ENCODE measurements around the gene TMEM98.

GRCh38 chr17:32976131-32976530 is 48.2 kb downstream of the TMEM98 start:
- TF ChIP-seq CTCF (optimal IDR thresholded peaks at IDR 0.05 in 1 of 3, IDR thresholded peaks at IDR 0.05 in 1 of 3, conservative IDR thresholded peaks at IDR 0.05 in 1 of 3; ENCODE audit: extremely low read depth in 1 of 3, insufficient read depth in 2 of 3, low read length in 3 of 3) (no peak), EZH2 (IDR thresholded peaks at IDR 0.05; ENCODE audit: low read length) (no peak)
